KMS-11 (cell line): ENCODE data around the gene NINL.

Experiments
- H2AFZ ChIP-seq: fragments of 200-600 bp; sonication (generic); 2 replicates; pipeline ENCODE4 v1.6.1; 2016; ENCODE audit warnings: antibody characterized with exemption, mixed run types, low read depth
- H3K27ac ChIP-seq: fragments of 200-600 bp; sonication (generic); 2 replicates; pipeline ENCODE4 v1.6.1; 2016; ENCODE audit warnings: mild to moderate bottlenecking, mixed run types
- H3K27me3 ChIP-seq: fragments of 200-600 bp; sonication (generic); 2 replicates; pipeline ENCODE4 v1.6.1; 2017; ENCODE audit warnings: mild to moderate bottlenecking, low read depth, mixed run types, moderate library complexity; ENCODE audit not compliant: insufficient read depth
- H3K36me3 ChIP-seq: fragments of 200-600 bp; sonication (generic); 2 replicates; pipeline ENCODE4 v1.6.1; 2017; ENCODE audit warnings: mild to moderate bottlenecking, mixed run types; ENCODE audit not compliant: insufficient read depth
- H3K4me1 ChIP-seq: fragments of 200-600 bp; sonication (generic); 2 replicates; pipeline ENCODE4 v1.6.1; 2016; ENCODE audit warnings: mild to moderate bottlenecking, low read depth, mixed run types; ENCODE audit not compliant: poor library complexity, severe bottlenecking
- H3K4me2 ChIP-seq: fragments of 200-600 bp; sonication (generic); 2 replicates; pipeline ENCODE4 v1.7.0; 2016; ENCODE audit warnings: mild to moderate bottlenecking, mixed run types
- H3K4me3 ChIP-seq: fragments of 200-600 bp; sonication (generic); IDR thresholded peaks from 2 replicates; pipeline ENCODE4 v1.6.1; 2017; ENCODE audit warnings: low read depth, low read length, mixed read lengths; ENCODE audit not compliant: insufficient read depth
- H3K79me2 ChIP-seq: fragments of 200-600 bp; sonication (generic); 2 replicates; pipeline ENCODE4 v1.6.1; 2016; ENCODE audit warnings: low read depth, mixed run types; ENCODE audit not compliant: insufficient read depth
- H3K9ac ChIP-seq: fragments of 200-600 bp; sonication (generic); 2 replicates; pipeline ENCODE4 v1.6.1; 2016; ENCODE audit warnings: mild to moderate bottlenecking, mixed run types
- H4K20me1 ChIP-seq: fragments of 200-600 bp; sonication (generic); 2 replicates; pipeline ENCODE4 v1.6.1; 2016; ENCODE audit warnings: mild to moderate bottlenecking, mixed run types; ENCODE audit not compliant: insufficient read depth
- TF ChIP-seq, protein P1 (sequence below): fragments of 200-600 bp; sonication (generic); conservative IDR thresholded peaks from 2 replicates; pipeline ENCODE4 v1.6.1; 2017; ENCODE audit warnings: low read depth, mild to moderate bottlenecking, antibody characterized with exemption, low read length, moderate library complexity, mixed read lengths

Gene NINL

DNA sequence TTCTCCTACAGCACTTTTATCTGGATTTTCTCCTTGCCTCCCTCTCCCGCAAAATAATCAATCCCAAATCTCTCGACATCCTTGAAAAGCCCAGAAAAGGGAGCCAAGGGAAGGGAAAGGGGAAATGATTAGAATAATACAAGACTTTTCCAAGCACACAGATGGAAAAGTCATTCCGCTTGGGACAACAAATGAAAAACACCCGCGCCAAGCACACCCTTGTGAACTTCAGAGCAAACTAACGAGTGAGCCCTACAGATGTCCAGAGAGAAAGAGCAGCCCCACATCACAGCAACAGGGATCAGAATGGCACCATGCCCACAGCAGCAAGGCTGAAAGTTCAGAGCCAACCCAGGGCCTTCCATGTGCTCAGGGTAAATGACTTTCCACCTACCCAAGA is 49.6 kb downstream of the NINL start:
- Histone ChIP-seq H3K9ac (no peak overlapping the region), H2AFZ (no peak overlapping the region), H3K79me2 (no peaks in the 10 kb centered on the region), H4K20me1 (no peaks in the 10 kb centered on the region), H3K4me3 (no peak overlapping the region), H3K4me2 (no peak overlapping the region), H3K36me3 (no peaks in the 10 kb centered on the region), H3K27me3 (no peaks in the 10 kb centered on the region), H3K27ac (no peak overlapping the region), H3K4me1 (no peaks in the 10 kb centered on the region)
- TF ChIP-seq, protein P1, sequence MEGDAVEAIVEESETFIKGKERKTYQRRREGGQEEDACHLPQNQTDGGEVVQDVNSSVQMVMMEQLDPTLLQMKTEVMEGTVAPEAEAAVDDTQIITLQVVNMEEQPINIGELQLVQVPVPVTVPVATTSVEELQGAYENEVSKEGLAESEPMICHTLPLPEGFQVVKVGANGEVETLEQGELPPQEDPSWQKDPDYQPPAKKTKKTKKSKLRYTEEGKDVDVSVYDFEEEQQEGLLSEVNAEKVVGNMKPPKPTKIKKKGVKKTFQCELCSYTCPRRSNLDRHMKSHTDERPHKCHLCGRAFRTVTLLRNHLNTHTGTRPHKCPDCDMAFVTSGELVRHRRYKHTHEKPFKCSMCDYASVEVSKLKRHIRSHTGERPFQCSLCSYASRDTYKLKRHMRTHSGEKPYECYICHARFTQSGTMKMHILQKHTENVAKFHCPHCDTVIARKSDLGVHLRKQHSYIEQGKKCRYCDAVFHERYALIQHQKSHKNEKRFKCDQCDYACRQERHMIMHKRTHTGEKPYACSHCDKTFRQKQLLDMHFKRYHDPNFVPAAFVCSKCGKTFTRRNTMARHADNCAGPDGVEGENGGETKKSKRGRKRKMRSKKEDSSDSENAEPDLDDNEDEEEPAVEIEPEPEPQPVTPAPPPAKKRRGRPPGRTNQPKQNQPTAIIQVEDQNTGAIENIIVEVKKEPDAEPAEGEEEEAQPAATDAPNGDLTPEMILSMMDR = no peak

DNA sequence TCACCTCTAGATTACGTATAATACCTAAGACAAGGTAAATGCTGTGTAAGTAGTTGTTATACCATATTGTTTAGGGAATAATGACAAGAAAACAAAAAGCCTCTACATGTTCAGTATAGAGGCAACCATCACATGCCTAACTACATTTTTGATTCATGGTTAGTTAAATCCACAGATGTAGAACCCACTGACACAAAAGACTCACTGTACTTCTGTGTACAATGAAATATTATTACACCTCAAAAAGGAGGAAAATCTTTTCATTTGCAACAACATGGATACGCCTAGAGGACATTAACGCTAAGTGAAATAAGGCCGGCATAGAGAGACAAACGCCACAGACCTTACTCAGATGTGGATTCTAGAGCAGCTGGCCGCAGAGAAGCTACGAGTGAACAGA is 50.5 kb downstream of the NINL start:
- H2AFZ ChIP-seq = no peak overlapping the region
- no peaks in the 10 kb centered on the region for H3K79me2 ChIP-seq

DNA sequence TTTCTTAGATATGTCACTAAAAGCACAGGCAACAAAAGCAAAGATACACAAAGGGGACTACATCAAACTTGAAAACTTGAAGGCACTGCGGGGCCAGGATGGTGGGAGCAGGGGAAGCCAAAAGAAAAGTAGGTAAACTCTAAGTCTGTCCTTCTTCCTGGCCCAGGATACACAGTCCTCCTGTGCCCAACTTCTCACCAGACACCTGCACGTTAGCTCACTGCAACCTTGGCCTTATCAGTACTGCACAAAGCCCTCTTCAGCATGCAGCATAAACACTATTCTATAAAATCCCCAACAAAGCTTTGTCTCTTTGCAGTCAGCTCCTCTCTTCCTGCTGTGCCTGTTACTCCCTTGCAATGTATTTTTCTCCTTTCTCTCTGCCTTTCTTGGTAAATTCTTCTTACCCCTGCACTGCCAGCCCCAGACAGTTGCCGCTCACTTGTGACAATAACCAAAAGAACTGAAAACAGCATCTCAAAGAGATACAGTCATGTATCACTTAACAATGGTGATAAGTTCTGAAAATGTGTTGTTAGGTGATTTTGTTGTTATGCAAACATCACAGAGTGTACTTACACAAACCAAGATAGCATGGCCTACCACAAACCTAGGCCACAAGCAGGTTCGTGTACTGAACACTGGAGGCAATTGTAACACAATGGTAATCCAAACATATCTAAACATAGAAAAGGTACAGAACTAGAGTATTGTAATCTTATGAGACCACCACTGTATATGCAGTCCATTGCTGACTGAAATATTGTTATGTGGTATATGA is 51.2 kb downstream of the NINL start:
- H3K4me3 ChIP-seq = no peak overlapping the region
- no peak overlapping the region for H2AFZ ChIP-seq
- no peaks in the 10 kb centered on the region for H3K36me3 ChIP-seq
- no peaks in the 10 kb centered on the region for H3K79me2 ChIP-seq
- no peaks in the 10 kb centered on the region for H3K27me3 ChIP-seq
- H3K4me2 ChIP-seq = no peak overlapping the region
- H3K4me1 ChIP-seq = no peaks in the 10 kb centered on the region
- no peaks in the 10 kb centered on the region for H4K20me1 ChIP-seq
- no peak overlapping the region for H3K9ac ChIP-seq
- no peak overlapping the region for H3K27ac ChIP-seq
- TF ChIP-seq, protein P1 = no peak

More for the DNA sequence above, 50.5 kb downstream of the NINL start:
- Histone ChIP-seq H3K27me3 (no peaks in the 10 kb centered on the region), H3K4me2 (no peak overlapping the region), H3K9ac (no peak overlapping the region), H4K20me1 (no peaks in the 10 kb centered on the region), H3K27ac (no peak overlapping the region), H3K36me3 (no peaks in the 10 kb centered on the region), H3K4me1 (no peaks in the 10 kb centered on the region), H3K4me3 (no peak overlapping the region)
- TF ChIP-seq, protein P1 = no peak

DNA sequence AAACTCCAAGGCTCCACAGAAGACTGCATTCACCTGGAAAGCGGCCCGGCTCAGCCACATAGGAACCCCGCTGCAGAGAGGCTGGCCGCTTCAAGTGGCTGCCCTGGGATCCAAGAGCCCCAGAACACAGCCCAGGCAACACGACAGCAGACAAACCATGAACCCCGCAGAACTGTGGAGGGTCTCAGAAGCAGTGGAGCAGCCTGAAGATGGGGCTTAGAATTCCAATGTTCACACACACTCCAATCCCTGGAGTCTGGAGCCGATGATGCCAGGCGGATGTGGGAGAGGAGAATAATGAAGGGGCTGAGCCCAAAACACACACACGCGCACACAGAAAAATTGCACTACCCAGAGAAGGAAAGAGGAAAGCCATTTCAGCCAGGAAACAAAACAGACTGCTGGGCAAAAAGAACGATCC is 52.4 kb downstream of the NINL start:
- Histone ChIP-seq H3K9ac (no peak overlapping the region), H2AFZ (no peak overlapping the region), H3K27me3 (no peaks in the 10 kb centered on the region), H3K4me3 (no peak overlapping the region), H3K27ac (no peak overlapping the region), H4K20me1 (no peaks in the 10 kb centered on the region), H3K4me1 (no peaks in the 10 kb centered on the region), H3K4me2 (no peak overlapping the region), H3K79me2 (no peaks in the 10 kb centered on the region), H3K36me3 (no peaks in the 10 kb centered on the region)
- TF ChIP-seq, protein P1 = no peak
